Measurements from ENCODE around the gene ZMYND19. TPM values are rescaled to one million over a fixed set of nuclear protein-coding genes. Genes with fewer than 3 reads are reported as not detected.

ZMYND19 gene
- total RNA-seq, 4 donors from 2014 or later, result 5.8 to 15.2 (median 11.8) TPM

DNA sequence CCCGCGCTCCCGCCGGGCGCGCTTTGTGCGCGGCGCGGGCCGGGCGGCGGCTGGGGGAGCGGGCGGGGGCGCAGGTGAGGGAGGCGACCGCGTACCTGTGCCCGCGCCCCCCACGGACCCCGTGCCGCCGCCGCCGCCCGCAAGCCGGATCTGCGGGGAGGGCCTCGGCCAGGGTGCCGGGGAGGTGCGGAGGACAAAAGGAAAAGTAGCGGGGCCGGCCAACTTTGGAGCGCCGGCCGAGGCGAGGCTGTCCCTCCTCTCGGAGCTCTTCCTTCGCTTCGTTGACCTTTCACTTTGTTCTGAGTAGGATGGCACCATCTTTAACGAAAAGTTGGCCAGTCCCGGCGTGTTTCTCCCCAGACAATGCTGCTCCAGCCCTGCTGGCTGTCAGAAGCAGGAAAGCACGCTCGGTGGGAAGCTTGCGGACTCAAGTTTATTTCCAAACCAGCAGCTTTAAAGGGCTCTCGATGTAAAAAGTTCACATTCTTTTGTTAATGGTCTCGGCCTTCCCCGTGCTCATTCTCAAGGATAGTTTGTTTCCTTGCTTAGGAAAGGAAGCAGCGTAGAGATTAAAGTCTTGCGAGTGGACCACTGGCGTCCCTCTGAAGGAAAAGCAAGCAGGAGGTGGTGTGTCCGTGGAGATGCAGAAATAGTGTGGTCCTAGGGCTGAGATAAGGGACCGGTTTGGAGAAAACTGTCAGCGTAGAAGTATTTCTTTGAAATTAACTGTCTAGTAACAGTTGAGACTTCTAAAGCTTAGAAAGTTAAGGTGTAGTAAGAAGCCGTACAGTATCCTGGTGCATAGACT, 29.1 kb upstream of the ZMYND19 start:
- intact Hi-C loops (cut with DNase I; ENCODE audit: low total_unique reads), result loop anchor here (2.0 kb wide), 2 partner anchors 29 to 41 kb away; partner anchors contain the start of genes DPH7 and ZMYND19
- no peaks in the 10 kb centered on the region for H3K27me3 ChIP-seq
- H3K9me3 ChIP-seq, result no peaks in the 10 kb centered on the region
- DNase-seq, result no peak
- peak overlapping the region; percentile 60 to 79 (median 73) for H3K4me3 ChIP-seq
- H3K27ac ChIP-seq, result peak overlapping the region; percentile 76 to 82 (median 80)
- peak; percentile 9 to 22 for ATAC-seq
- in situ Hi-C loops (cut with MboI; ENCODE audit: low sequenced_read_pairs in 4 of 4), result no loop called here
- TF ChIP-seq, protein P1, sequence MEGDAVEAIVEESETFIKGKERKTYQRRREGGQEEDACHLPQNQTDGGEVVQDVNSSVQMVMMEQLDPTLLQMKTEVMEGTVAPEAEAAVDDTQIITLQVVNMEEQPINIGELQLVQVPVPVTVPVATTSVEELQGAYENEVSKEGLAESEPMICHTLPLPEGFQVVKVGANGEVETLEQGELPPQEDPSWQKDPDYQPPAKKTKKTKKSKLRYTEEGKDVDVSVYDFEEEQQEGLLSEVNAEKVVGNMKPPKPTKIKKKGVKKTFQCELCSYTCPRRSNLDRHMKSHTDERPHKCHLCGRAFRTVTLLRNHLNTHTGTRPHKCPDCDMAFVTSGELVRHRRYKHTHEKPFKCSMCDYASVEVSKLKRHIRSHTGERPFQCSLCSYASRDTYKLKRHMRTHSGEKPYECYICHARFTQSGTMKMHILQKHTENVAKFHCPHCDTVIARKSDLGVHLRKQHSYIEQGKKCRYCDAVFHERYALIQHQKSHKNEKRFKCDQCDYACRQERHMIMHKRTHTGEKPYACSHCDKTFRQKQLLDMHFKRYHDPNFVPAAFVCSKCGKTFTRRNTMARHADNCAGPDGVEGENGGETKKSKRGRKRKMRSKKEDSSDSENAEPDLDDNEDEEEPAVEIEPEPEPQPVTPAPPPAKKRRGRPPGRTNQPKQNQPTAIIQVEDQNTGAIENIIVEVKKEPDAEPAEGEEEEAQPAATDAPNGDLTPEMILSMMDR (IDR thresholded peaks at IDR 0.05 in 4 of 5, conservative IDR thresholded peaks at IDR 0.05 in 1 of 5), result no peak
- no peak for TF ChIP-seq POLR2A (IDR thresholded peaks at IDR 0.05)
- H3K36me3 ChIP-seq, result peaks cover 0 to 25% of the 10 kb centered on the region in 2 donors
- H3K4me1 ChIP-seq, result peaks cover 39 to 41% of the 10 kb centered on the region in 2 donors

DNA sequence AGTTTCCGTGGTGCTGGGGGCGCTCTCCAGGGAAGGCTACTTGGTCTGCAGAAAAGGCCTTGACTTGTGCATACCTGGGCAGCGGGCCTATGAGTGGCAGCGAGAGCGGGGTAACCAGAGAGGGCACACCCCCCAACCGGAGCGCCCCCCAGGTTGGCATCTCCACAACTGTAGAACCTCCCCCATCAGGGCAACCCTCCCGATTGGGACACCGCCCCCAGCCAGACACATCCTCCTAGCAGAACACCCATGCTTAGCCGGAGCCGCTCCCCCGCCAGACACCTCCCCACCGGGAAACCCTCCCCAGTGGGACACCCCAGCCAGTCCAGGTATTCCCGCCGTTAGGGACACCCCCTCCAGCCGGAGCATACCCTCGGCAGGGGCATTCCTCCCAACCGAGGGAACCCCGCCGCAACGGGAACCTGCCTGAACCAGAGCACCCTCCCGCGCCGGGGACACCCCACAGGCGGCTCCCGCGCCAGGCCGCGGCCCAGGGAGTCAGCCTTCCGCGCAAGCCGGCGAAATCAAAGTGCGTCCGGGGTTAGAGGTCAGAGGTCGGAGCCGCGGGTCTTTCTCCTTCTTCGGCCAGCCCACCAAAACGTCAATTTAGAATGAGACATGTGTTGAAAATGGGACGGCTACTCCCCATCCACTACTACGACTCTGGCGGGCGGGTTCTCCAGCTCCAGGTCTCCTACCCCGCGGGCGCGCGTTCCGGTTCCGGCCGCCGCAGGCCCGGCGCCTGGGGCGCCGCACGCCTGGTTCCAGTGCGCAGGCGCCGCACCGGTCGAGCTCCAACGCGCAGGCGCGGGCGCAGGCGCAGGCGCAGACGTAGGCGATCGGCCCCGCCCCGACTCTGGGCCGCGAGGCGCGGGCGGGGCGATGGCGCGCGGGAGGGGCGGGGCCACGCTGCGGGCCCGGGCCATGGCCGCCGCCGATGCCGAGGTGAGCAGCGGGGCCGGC, 28.1 kb upstream of the ZMYND19 start, which contains the start of gene EHMT1:
Gene EHMT1, plus strand, starts transcription at position 901 of the 963 bp plus-strand sequence. Its CDS starts 24 bp downstream, at position 925.
- H3K4me1 ChIP-seq, result peaks cover 39 to 41% of the 10 kb centered on the region in 2 donors
- intact Hi-C loops (cut with DNase I; ENCODE audit: low total_unique reads) (loop anchor here (1.0 to 2.0 kb wide), 3 partner anchors 13 to 40 kb away; partner anchors contain the start of genes ARRDC1, DPH7 and ZMYND19), in situ Hi-C loops (cut with MboI; ENCODE audit: low sequenced_read_pairs in 4 of 4) (no loop called here)
- H3K4me3 ChIP-seq, result peak within 1 kb of the TSS; percentile 77 to 100 (median 96)
- no peaks in the 10 kb centered on the region for H3K9me3 ChIP-seq
- ATAC-seq (peak; percentile 88 to 91), DNase-seq (peak; percentile 66 to 82)
- H3K36me3 ChIP-seq, result peaks cover 0 to 33% of the 10 kb centered on the region in 2 donors
- TF ChIP-seq POLR2A (IDR thresholded peaks at IDR 0.05), result peak; percentile 72 to 74
- TF ChIP-seq, protein P1 (IDR thresholded peaks at IDR 0.05 in 4 of 5, conservative IDR thresholded peaks at IDR 0.05 in 1 of 5), result peak in 2 of 5 experiments; percentile 12 to 17
- H3K27me3 ChIP-seq, result no peaks in the 10 kb centered on the region
- peak within 1 kb of the TSS; percentile 90 to 99 (median 92) for H3K27ac ChIP-seq

DNA sequence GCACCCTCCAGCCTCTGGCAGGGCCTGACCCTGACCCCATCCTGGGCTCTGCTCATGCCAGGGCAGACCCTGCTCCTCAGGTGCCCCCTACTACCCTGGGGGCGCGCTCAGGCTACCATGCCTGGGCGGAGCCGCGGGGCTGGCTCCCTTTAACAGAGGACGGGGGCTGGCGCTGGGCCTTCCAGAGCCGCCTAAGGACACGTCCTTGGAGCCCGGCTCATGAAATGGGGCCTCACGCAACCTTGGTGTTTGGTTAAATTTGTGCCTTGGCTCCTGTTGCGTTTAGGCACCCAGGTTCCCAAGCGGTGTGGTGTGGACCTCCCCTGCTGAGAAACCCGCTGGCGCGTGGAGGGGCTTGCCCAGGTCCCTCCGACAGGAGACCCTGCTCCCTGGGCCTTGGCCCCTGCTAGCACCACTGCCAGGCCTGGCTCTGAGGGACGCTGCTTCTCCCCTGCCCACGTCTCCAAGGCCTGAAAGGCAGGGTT, 25.1 kb upstream of the ZMYND19 start:
- intact Hi-C loops (cut with DNase I; ENCODE audit: low total_unique reads), result no loop called here
- Histone ChIP-seq H3K27ac (no peak overlapping the region), H3K4me3 (no peak overlapping the region), H3K4me1 (peaks cover 33 to 40% of the 10 kb centered on the region in 2 donors), H3K9me3 (no peaks in the 10 kb centered on the region), H3K27me3 (no peaks in the 10 kb centered on the region), H3K36me3 (peaks cover 0 to 33% of the 10 kb centered on the region in 2 donors)
- no peak for ATAC-seq
- TF ChIP-seq, protein P1 (IDR thresholded peaks at IDR 0.05 in 4 of 5, conservative IDR thresholded peaks at IDR 0.05 in 1 of 5), result no peak
- no peak for TF ChIP-seq POLR2A (IDR thresholded peaks at IDR 0.05)
- in situ Hi-C loops (cut with MboI; ENCODE audit: low sequenced_read_pairs in 4 of 4), result no loop called here
- DNase-seq, result no peak

DNA sequence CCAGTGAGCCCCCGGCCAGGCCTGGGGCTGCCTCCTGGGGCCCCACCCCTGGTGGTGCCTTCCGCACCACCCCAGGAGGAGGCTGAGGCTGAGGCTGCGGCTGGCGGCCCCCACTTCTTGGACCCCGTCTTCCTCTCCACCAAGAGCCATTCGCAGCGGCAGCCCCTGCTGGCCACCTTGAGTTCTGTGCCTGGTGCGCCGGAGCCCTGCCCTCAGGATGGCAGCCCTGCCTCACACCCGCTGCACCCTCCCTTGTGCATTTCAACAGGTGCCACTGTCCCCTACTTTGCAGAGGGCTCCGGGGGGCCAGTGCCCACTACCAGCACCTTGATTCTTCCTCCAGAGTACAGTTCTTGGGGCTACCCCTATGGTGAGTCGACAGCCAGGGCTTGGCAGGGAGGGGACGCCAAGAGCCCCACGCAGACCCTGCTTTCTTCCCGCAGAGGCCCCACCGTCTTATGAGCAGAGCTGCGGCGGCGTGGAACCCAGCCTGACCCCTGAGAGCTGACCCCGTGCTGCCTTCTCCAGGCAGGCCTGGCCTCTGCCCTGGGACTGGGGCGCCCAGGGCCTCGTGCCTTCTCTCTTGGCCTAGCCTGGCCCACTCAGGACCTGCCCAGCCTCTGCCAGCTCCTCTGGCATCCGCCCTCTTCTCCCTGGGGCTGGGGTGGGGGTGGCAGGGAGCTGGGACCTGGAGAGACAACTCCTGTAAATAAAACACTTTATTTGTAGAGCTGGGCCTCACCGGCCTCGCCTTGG, 24.5 kb upstream of the ZMYND19 start:
- Histone ChIP-seq H3K4me1 (peaks cover 26 to 34% of the 10 kb centered on the region in 2 donors), H3K9me3 (no peaks in the 10 kb centered on the region), H3K27me3 (no peaks in the 10 kb centered on the region), H3K4me3 (no peak overlapping the region), H3K36me3 (peaks cover 0 to 33% of the 10 kb centered on the region in 2 donors), H3K27ac (no peak overlapping the region)
- in situ Hi-C loops (cut with MboI; ENCODE audit: low sequenced_read_pairs in 4 of 4), result no loop called here
- ATAC-seq, result no peak
- TF ChIP-seq, protein P1 (IDR thresholded peaks at IDR 0.05 in 4 of 5, conservative IDR thresholded peaks at IDR 0.05 in 1 of 5), result no peak
- TF ChIP-seq POLR2A (IDR thresholded peaks at IDR 0.05), result no peak
- intact Hi-C loops (cut with DNase I; ENCODE audit: low total_unique reads), result no loop called here
- DNase-seq, result no peak
